HG03432 (cell line): ENCODE measurements around the gene PTPN14.

Experiments
- ATAC-seq: cut with Tn5 transposase; IDR thresholded peaks from one replicate; pipeline ENCODE4 v1.9.1; 2021; ENCODE audit warnings: mild to moderate bottlenecking, moderate library complexity; ENCODE audit not compliant: unreplicated experiment

PTPN14 gene

DNA sequence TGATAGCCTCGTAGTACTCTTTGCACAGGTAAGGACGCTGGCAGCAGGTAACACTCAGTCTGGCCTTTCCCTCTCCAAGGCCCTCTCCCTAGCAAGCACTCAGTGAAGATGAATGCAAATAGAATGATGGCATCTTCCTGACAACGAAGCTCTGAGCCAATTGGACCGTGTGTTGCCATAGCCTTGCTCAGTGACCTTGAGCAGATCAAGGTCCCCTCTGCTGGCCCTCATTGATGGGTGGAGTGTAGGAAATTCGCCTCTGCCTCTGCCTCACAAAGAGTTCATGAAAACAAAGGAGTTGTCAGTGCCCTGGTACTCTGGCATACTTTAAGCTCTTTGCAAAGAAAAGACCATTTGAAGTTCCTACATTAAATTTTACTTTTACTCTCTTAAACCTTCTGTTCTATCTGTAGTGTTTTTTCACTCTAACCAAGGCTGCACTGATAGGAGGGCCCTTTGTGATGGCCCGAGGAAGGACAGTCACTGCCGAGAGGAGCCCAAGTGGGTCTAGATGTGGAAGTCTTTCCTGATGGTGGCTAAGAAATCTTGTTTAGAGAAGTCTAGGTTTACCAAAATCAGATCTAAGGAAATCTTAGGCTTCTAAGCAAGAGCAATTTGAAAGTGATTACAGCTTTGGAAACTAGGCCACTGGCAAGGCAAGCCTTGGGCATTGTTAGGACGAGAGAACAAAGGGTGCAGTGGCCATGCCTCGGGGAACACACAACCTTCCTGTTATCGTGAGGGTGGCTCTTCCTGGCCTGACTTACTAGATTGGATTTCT, 232.3 kb downstream of the PTPN14 start:
- ATAC-seq: no peak

DNA sequence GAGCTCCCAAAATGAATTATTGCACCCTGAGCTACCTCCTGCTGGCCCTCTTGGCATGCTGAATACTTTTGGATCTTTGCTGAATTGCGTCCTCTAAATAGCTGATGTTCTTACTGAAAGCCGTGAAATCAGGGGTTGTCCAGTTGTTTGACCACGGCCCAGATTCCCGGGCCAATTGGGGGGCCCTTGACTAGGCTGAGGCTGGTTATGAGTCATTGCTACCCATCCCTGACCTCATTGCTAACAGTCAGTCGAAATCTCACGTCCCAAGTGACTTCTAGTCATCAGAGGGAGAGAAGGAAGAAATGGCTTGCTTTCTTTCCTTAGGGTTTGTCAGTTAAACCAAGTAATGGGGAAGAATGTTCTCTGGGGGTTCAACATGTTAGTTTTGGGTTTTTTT, 233.0 kb downstream of the PTPN14 start:
- no peak for ATAC-seq

DNA sequence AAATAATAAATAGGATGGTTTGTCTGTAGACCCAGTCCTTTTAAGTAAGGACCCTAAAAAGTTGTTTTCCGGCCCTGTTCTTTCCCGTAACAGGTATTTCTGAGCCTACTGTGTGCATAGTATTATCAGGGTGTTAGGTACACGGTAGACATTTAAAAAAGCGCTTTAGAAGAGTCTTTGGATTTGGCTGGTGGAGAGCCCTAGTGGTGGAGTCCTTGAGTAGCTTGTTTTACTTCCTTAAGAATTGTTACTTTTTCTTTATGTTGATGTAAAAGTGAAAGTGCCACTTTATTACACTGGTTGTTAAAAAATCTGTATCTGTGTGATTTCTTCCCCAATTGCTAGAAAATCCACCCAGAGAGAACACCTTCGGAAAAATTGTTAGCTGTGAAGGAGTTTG, 233.7 kb downstream of the PTPN14 start:
- no peak for ATAC-seq

DNA sequence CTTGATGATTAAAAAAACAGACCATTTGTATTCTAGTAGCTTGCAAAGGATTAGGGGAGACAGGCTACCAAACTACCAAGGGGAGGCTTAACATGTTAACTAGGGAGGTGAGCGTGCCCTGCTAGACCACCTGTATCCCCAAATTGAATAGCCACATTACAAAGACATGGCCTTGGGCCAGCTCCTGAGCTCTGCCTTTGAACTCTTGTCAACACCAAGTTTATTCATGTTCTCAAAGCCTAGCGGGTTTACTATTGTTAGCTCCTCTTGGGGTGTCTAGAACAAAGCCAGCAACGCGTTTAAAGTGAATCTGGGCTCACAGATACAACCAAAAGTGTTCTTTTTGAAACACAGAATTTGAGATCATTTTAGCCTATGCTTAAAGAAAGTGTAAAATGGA, 234.1 kb downstream of the PTPN14 start:
- ATAC-seq: no peak

DNA sequence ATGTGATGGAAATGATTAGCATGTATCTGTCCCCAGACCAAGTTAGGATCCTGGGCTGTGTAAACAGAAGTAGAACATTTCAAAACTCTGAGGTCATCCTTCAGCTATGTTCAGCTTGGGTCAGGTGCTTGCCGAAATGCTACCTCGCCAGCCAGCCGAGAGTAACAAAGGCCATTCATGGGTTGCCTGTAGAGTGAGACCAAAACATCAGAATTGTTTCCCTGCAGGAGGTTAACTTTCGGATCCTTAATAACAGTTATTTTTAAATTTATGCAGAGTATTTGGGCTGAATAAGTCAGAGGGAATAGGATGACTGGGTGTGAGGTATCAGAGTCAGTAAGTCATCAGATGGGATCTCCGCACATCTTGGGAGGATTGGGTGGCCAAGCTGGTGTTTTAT, 234.8 kb downstream of the PTPN14 start:
- ATAC-seq: no peak

DNA sequence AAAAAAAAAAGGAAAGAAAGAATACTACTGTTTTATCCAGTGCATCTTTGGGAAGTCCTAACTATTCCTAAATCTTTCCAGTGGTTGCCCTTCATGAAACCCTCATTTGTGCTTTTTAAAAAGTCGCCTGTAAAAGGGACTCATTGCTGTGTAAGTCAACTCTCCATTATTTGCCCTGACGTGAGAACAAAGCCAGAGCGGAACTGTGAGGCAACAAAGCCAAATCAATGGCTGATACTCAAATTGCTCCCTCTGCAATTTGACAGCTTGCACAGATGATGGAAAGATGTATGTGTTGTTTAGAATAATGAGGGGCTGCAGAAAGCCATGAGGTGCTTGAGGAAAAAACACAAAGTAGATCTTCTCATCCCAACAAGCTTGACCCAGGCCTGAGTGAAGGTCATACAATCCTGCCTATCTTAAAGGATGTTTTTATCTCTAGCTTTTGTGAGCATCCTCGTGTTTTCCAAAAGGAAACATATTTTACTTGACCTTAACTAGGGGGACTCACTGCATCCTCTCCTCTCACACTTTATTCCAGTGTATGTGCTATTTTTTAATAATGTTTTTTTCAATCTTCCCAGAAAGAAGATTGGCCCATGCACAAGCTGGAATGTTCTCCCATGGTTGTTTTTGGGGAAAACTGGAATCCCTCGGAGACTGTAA, 237.1 kb downstream of the PTPN14 start:
- no peak for ATAC-seq

DNA sequence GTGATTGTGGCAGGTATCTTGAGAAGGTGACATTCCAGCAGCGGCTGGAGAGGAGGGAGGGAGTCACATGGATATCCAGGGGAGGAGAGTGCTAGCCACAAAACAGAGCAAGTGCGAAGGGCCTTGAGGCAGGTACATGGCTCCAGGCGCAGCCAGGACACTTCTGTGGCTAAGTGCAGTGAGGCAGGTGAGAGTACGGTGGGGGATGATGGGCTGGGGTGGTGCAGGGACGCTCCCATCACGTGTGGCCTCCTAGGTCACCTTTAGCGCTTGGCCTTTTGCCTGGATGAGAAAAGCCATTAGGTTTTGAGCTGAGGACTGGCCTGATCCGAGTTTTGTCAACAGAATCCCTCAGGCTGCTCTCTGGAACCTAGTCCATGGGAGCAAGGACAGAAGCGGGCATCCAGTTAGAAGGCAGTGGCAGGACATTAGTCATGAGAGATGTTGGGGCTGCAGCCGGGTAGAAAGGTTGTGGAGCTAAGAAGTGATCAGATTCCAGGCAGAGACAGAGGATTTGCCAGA, 238.8 kb downstream of the PTPN14 start:
- no peak for ATAC-seq

DNA sequence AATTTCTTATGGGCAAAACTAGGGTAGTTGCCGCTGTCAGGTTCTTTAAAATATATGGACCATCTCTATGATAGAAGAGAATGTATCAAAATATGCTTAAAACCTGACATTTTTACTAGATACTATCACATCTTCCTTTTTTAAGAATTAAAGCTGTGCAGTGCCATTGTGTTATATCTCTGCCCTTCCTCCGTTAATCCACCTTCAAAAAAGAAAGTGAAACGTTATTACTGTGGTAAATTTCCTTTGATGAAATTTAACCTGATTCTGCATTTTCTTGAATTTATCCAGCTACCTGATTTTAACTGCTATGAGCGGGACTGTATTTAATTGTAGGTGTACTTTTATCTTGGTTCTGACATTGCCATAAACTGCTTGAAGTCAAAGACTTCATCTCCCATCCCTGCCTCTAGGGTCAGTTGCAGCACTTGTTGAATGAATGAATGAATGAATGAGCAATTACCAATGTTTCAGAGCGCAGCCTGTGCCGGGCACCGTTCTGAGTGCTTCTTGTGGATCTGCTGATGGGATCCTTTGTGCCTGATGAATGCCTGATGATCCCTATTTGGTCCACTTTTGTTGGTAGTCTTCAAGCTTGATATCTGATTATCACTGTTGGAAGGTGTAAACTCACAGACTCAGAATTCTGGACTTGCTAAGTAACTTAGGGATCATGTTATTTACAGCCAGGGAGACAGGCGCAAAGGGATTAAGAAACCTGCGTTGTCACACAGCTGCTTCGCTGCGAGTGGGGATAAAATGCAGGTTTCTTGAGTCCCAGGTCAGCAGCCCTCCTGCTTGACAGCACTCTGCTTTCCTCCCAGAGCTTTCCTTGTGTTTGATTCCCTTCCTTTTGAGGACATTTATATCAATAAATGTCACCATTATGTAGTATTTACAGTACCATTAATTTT, 240.4 kb downstream of the PTPN14 start:
- peak; percentile 40 for ATAC-seq

DNA sequence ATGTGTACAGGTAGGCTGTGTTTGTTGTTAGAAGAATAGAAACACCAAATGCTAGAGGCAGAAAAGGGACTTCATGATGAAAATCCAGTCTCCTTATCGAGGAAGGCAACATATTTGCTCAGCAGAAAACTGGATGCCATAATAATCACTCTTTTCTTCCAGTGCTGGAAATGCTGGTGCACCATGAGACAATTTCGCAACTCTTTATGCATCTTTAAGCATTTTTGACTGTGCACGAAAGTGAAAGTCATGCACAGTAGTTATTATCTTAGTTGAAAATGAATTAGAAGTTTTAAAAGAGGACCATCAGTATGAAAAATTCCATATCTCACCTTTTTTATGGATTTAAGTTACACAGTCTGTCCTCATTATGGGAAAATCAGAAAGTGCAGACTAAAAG, 241.4 kb downstream of the PTPN14 start:
- peak; percentile 53 for ATAC-seq

DNA sequence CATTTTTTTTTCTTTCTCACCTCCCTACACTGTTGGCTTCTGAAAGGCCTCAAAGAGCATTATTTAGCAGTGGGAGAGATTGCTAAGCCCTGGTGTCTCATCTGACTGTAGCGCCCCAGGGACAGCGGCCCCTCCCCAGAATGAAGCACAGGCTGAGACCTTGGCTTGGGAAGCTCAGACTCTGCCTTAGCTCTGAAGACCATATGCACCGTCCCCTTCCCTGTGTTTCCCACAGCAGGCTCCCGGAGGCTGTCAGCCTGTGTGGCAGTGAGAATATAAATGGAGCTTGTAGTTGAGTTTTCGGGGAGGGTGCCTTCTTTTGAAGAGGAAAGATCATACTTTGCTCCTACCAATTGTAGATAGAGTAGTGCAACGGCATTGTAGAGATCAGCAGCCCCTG, 245.1 kb downstream of the PTPN14 start:
- no peak for ATAC-seq

DNA sequence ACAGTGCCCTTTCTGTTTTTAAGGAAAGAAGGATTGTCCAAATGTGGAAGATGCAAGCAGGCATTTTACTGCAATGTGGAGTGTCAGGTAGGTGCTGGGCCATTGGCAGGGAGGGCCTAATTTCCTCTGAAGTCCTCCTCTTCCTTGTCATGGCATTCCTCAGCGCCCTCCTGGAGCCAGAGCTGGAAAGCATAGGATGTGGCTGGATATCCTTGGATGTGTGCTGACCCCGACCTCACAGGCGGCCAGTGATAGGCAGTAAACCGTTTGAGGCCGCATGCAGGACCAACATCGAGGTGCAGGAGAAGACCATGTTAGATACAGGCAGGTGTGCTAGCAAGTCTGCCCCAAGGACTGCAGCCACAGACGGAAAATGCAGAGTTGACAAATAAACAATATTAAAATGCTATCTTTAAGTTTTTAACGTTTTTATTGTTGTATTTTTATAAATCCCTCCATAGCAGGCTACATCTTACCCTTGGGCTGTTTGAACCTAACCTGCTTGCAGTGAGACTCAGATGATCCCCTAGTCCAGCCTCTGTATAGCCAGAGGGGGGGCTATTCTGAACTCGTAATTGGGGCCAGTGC, 246.1 kb downstream of the PTPN14 start:
- ATAC-seq: no peak

DNA sequence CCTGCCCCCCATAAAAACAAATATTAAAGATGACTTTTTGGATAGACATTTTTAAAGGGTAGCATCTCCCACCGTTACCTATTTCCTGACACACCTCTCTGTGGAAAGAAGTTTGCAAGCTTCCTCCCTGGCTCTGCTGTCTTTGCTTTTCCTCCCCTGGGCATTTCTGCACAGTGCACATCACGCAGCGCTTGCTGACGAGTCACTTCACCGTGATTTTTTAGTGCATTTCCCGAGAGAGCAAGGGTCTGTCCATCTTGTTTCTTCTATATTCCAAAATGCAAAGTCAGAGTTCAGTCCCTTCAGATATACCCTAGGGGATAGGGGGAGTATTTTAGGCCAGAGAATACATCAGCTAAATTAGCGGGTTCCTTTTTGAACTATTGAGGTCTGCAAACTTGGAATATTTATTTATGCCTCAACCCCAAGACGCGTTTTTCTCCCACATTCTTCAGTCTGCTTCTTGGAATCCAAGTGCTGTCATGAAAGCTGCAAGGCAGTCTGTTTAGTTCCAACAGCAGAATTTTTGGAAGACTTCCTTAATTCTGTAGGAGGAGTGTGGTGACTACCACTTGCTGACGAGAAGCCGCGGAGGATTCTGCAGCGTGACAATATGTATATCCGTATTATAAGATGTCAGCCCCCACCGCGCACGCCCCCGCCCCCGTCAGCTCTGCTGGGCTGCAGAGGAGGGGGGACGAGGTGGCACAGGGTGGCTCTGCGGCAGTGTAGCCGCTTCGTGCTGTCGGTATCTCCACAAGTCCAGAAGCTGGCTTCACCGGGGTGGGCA, 248.1 kb downstream of the PTPN14 start:
- ATAC-seq: no peak

DNA sequence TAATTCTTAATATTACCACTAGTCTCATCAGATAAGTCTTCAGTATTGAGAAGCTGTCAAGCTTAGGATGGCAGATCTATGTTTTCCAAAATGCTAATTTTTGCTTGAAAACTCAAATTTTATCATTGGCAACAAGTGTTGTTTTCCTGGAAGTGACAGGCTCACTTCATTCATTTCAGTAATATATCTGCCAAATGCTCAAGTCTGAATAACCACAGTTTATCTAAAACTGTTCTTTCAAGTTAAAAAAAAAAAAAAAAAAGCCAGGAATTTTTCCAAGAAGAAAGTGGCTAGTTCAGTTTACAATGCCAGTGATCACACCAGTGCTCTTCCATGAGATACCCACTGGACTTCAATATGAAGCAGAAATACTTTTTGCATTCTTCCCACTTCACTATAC, 249.9 kb downstream of the PTPN14 start:
- ATAC-seq: no peak

DNA sequence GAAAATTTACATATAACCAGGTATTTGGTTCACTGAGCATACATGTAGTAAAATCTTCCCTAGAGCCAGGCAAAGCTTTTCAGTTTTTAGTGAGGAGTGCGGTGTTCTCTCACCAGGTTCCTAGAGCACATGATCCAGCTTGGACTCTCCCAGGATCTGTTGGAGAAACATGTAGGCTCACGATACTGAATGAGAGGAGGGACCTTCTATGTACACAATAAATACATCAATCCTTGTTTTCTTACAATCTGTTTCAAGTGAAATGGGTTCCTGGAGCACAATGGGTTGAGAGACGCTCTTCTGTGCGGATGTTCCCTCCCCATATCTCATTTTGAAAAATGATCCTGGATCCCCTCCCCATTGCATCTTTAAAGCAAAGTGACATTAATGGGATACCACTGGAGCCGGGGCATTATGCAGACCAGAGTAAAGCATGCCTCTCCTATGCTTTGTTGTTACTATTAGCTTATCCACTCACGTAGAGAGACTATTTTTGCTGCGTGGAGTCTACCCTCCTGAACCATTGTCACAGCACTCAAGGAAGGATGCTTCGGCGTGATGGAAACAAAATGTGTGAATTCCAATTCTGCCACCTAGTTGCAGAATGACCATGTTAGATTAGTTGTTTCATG, 251.1 kb downstream of the PTPN14 start:
- no peak for ATAC-seq
